ENCODE measurements around the gene CDH23. TPM values are rescaled to one million over a fixed set of nuclear protein-coding genes. Genes with fewer than 3 reads are reported as not detected.

Gene CDH23
- total RNA-seq, 2 experiments from 2014 or later: 4.6 to 5.2 TPM

GRCh38 chr10:71562181-71562580 is 165.5 kb downstream of the CDH23 start:
- H3K4me1 Mint-ChIP-seq (ENCODE audit: low read depth): no peaks in the 10 kb centered on the region
- DNase-seq: no peak
- no peaks in the 10 kb centered on the region for H3K36me3 Mint-ChIP-seq (ENCODE audit: low read depth)
- Histone ChIP-seq H3K4me1 (ENCODE audit: insufficient read depth, low read length) (no peaks in the 10 kb centered on the region), H3K36me3 (ENCODE audit: insufficient read depth, low read length) (no peaks in the 10 kb centered on the region), H3K27me3 (ENCODE audit: control insufficient read depth in 1 of 2, insufficient read depth in 2 of 2, low read length in 2 of 2) (peaks cover 4 to 11% of the 10 kb centered on the region in 2 experiments), H3K9me3 (ENCODE audit: control insufficient read depth in 1 of 2, insufficient read depth in 1 of 2, low read length in 2 of 2) (no peaks in the 10 kb centered on the region), H3K27ac (ENCODE audit: low read depth in 1 of 2, low read length in 2 of 2) (no peak overlapping the region), H3K4me3 (ENCODE audit: low read length) (no peak overlapping the region)
- intact Hi-C loops (cut with DNase I, micrococcal nuclease): no loop called here
- H3K9me3 Mint-ChIP-seq: no peaks in the 10 kb centered on the region
- no peak overlapping the region for H3K27ac Mint-ChIP-seq
- H3K4me3 Mint-ChIP-seq: no peak overlapping the region
- ATAC-seq (ENCODE audit: poor library complexity): no peak
- TF ChIP-seq CTCF (IDR thresholded peaks at IDR 0.05): no peak
- peaks cover 16% of the 10 kb centered on the region for H3K27me3 Mint-ChIP-seq
- CTCF ChIA-PET: no interaction called here
- POLR2A ChIA-PET: no interaction called here

- Histone ChIP-seq H3K36me3 (ENCODE audit: insufficient read depth, low read length) (no peaks in the 10 kb centered on the region), H3K27ac (ENCODE audit: low read depth in 1 of 2, low read length in 2 of 2) (no peak overlapping the region), H3K4me3 (ENCODE audit: low read length) (no peak overlapping the region), H3K9me3 (ENCODE audit: control insufficient read depth in 1 of 2, insufficient read depth in 1 of 2, low read length in 2 of 2) (no peaks in the 10 kb centered on the region), H3K27me3 (ENCODE audit: control insufficient read depth in 1 of 2, insufficient read depth in 2 of 2, low read length in 2 of 2) (peaks cover 4 to 11% of the 10 kb centered on the region in 2 experiments), H3K4me1 (ENCODE audit: insufficient read depth, low read length) (no peaks in the 10 kb centered on the region)
- no peak overlapping the region for H3K27ac Mint-ChIP-seq
- H3K4me1 Mint-ChIP-seq (ENCODE audit: low read depth): no peaks in the 10 kb centered on the region
- TF ChIP-seq CTCF (IDR thresholded peaks at IDR 0.05): no peak
- intact Hi-C loops (cut with DNase I, micrococcal nuclease): no loop called here
- no peaks in the 10 kb centered on the region for H3K9me3 Mint-ChIP-seq
- no peak overlapping the region for H3K4me3 Mint-ChIP-seq
- CTCF ChIA-PET: no interaction called here
- POLR2A ChIA-PET: no interaction called here
- peaks cover 16% of the 10 kb centered on the region for H3K27me3 Mint-ChIP-seq
- DNase-seq: no peak
- ATAC-seq (ENCODE audit: poor library complexity): no peak
- no peaks in the 10 kb centered on the region for H3K36me3 Mint-ChIP-seq (ENCODE audit: low read depth)
These were observed 166.2 kb downstream of the CDH23 start for GRCh38 chr10:71562904-71563303.

GRCh38 chr10:71564194-71564820 is 167.6 kb downstream of the CDH23 start:
- no peaks in the 10 kb centered on the region for H3K4me1 ChIP-seq (ENCODE audit: insufficient read depth, low read length)
- no peak for TF ChIP-seq CTCF (IDR thresholded peaks at IDR 0.05)
- Mint-ChIP-seq H3K27me3 (peaks cover 16% of the 10 kb centered on the region), H3K27ac (no peak overlapping the region), H3K4me1 (ENCODE audit: low read depth) (no peaks in the 10 kb centered on the region), H3K4me3 (no peak overlapping the region), H3K36me3 (ENCODE audit: low read depth) (no peaks in the 10 kb centered on the region), H3K9me3 (no peaks in the 10 kb centered on the region)
- no peak overlapping the region for H3K27ac ChIP-seq (ENCODE audit: low read depth in 1 of 2, low read length in 2 of 2)
- no peak for ATAC-seq (ENCODE audit: poor library complexity)
- no peaks in the 10 kb centered on the region for H3K9me3 ChIP-seq (ENCODE audit: control insufficient read depth in 1 of 2, insufficient read depth in 1 of 2, low read length in 2 of 2)
- no peak overlapping the region for H3K4me3 ChIP-seq (ENCODE audit: low read length)
- peaks cover 0 to 7% of the 10 kb centered on the region in 2 experiments for H3K27me3 ChIP-seq (ENCODE audit: control insufficient read depth in 1 of 2, insufficient read depth in 2 of 2, low read length in 2 of 2)
- intact Hi-C loops (cut with DNase I, micrococcal nuclease): no loop called here
- CTCF ChIA-PET: no interaction called here
- no peaks in the 10 kb centered on the region for H3K36me3 ChIP-seq (ENCODE audit: insufficient read depth, low read length)
- DNase-seq: no peak
- POLR2A ChIA-PET: no interaction called here
